ENCODE data around the gene TACC2. TPM values are rescaled to one million over a fixed set of nuclear protein-coding genes. Genes with fewer than 3 reads are reported as not detected.

TACC2 gene
- not detected in 2 replicates for total RNA-seq (2014; rRNA removed; shearing (Covaris generic); ENCODE audit: low replicate concordance)

- Histone ChIP-seq H3K36me3 (ENCODE audit: insufficient read depth, low read length) (no peaks in the 10 kb centered on the region), H3K9ac (ENCODE audit: low read length) (no peak within 1 kb of the TSS), H3K27me3 (ENCODE audit: low read length) (no peaks in the 10 kb centered on the region), H3K4me1 (ENCODE audit: low read length) (peaks cover 5% of the 10 kb centered on the region; the same call in 1 of the 2 replicates), H3K4me3 (ENCODE audit: low read length) (no peak within 1 kb of the TSS), H3K4me2 (ENCODE audit: low read depth, low read length, poor library complexity, severe bottlenecking) (no peak within 1 kb of the TSS), H3K27ac (ENCODE audit: low read length) (no peak within 1 kb of the TSS), H3K9me3 (ENCODE audit: low read length) (no peaks in the 10 kb centered on the region), H4K20me1 (ENCODE audit: insufficient read depth, low read depth, low read length) (no peaks in the 10 kb centered on the region), H3K79me2 (ENCODE audit: low read length) (no peaks in the 10 kb centered on the region), H2AFZ (ENCODE audit: low read length) (no peak within 1 kb of the TSS), H3K9me2 (replicated peaks; ENCODE audit: insufficient read depth, low read length) (no peaks in the 10 kb centered on the region)
- DNase-seq = no peak
Observed at GRCh38 chr10:121988361-121989324, at the start of gene TACC2. TACC2 (plus strand) TSS chr10:121989163; CDS start chr10:122021982, 32,819 bp downstream.

GRCh38 chr10:121941532-121941931 lies 47.4 kb upstream of the TACC2 start:
- H3K4me3 ChIP-seq (ENCODE audit: low read length) = no peak overlapping the region
- H3K4me2 ChIP-seq (ENCODE audit: low read depth, low read length, poor library complexity, severe bottlenecking) = no peak overlapping the region
- no peaks in the 10 kb centered on the region for H3K27me3 ChIP-seq (ENCODE audit: low read length)
- no peaks in the 10 kb centered on the region for H3K79me2 ChIP-seq (ENCODE audit: low read length)
- no peaks in the 10 kb centered on the region for H3K4me1 ChIP-seq (ENCODE audit: low read length)
- H3K36me3 ChIP-seq (ENCODE audit: insufficient read depth, low read length) = no peaks in the 10 kb centered on the region
- DNase-seq = no peak
- no peaks in the 10 kb centered on the region for H3K9me3 ChIP-seq (ENCODE audit: low read length)
- H2AFZ ChIP-seq (ENCODE audit: low read length) = no peak overlapping the region
- no peak overlapping the region for H3K9ac ChIP-seq (ENCODE audit: low read length)
- H4K20me1 ChIP-seq (ENCODE audit: insufficient read depth, low read depth, low read length) = no peaks in the 10 kb centered on the region
- H3K27ac ChIP-seq (ENCODE audit: low read length) = no peak overlapping the region
- no peaks in the 10 kb centered on the region for H3K9me2 ChIP-seq (replicated peaks; ENCODE audit: insufficient read depth, low read length)

- H3K27ac ChIP-seq (ENCODE audit: low read length) = no peak overlapping the region
- no peaks in the 10 kb centered on the region for H4K20me1 ChIP-seq (ENCODE audit: insufficient read depth, low read depth, low read length)
- H3K4me1 ChIP-seq (ENCODE audit: low read length) = no peaks in the 10 kb centered on the region
- no peak overlapping the region for H3K9ac ChIP-seq (ENCODE audit: low read length)
- no peaks in the 10 kb centered on the region for H3K27me3 ChIP-seq (ENCODE audit: low read length)
- no peak overlapping the region for H3K4me2 ChIP-seq (ENCODE audit: low read depth, low read length, poor library complexity, severe bottlenecking)
- H3K4me3 ChIP-seq (ENCODE audit: low read length) = no peak overlapping the region
- H3K9me2 ChIP-seq (replicated peaks; ENCODE audit: insufficient read depth, low read length) = no peaks in the 10 kb centered on the region
- no peak overlapping the region for H2AFZ ChIP-seq (ENCODE audit: low read length)
- no peaks in the 10 kb centered on the region for H3K79me2 ChIP-seq (ENCODE audit: low read length)
- DNase-seq = no peak
- H3K9me3 ChIP-seq (ENCODE audit: low read length) = no peaks in the 10 kb centered on the region
- no peaks in the 10 kb centered on the region for H3K36me3 ChIP-seq (ENCODE audit: insufficient read depth, low read length)
Observed at GRCh38 chr10:121942749-121943416, 46.1 kb upstream of the TACC2 start.

- H3K27ac ChIP-seq (ENCODE audit: low read length) = no peak overlapping the region
- H3K36me3 ChIP-seq (ENCODE audit: insufficient read depth, low read length) = no peaks in the 10 kb centered on the region
- H4K20me1 ChIP-seq (ENCODE audit: insufficient read depth, low read depth, low read length) = no peaks in the 10 kb centered on the region
- H3K27me3 ChIP-seq (ENCODE audit: low read length) = no peaks in the 10 kb centered on the region
- DNase-seq = no peak
- no peaks in the 10 kb centered on the region for H3K9me2 ChIP-seq (replicated peaks; ENCODE audit: insufficient read depth, low read length)
- no peak overlapping the region for H2AFZ ChIP-seq (ENCODE audit: low read length)
- no peak overlapping the region for H3K9ac ChIP-seq (ENCODE audit: low read length)
- H3K9me3 ChIP-seq (ENCODE audit: low read length) = no peaks in the 10 kb centered on the region
- no peaks in the 10 kb centered on the region for H3K4me1 ChIP-seq (ENCODE audit: low read length)
- H3K79me2 ChIP-seq (ENCODE audit: low read length) = no peaks in the 10 kb centered on the region
- H3K4me3 ChIP-seq (ENCODE audit: low read length) = no peak overlapping the region
- H3K4me2 ChIP-seq (ENCODE audit: low read depth, low read length, poor library complexity, severe bottlenecking) = no peak overlapping the region
Observed at GRCh38 chr10:121947343-121948330, 41.3 kb upstream of the TACC2 start.

GRCh38 chr10:121949049-121949448 lies 39.9 kb upstream of the TACC2 start:
- Histone ChIP-seq H3K9me3 (ENCODE audit: low read length) (no peaks in the 10 kb centered on the region), H3K4me3 (ENCODE audit: low read length) (no peak overlapping the region), H4K20me1 (ENCODE audit: insufficient read depth, low read depth, low read length) (no peaks in the 10 kb centered on the region), H2AFZ (ENCODE audit: low read length) (no peak overlapping the region), H3K27me3 (ENCODE audit: low read length) (no peaks in the 10 kb centered on the region), H3K27ac (ENCODE audit: low read length) (no peak overlapping the region), H3K36me3 (ENCODE audit: insufficient read depth, low read length) (no peaks in the 10 kb centered on the region), H3K4me1 (ENCODE audit: low read length) (no peaks in the 10 kb centered on the region), H3K9me2 (replicated peaks; ENCODE audit: insufficient read depth, low read length) (no peaks in the 10 kb centered on the region), H3K79me2 (ENCODE audit: low read length) (no peaks in the 10 kb centered on the region), H3K9ac (ENCODE audit: low read length) (no peak overlapping the region), H3K4me2 (ENCODE audit: low read depth, low read length, poor library complexity, severe bottlenecking) (no peak overlapping the region)
- no peak for DNase-seq

GRCh38 chr10:121949451-121949850 lies 39.5 kb upstream of the TACC2 start:
- H3K4me3 ChIP-seq (ENCODE audit: low read length) = no peak overlapping the region
- H3K4me1 ChIP-seq (ENCODE audit: low read length) = no peaks in the 10 kb centered on the region
- no peaks in the 10 kb centered on the region for H3K79me2 ChIP-seq (ENCODE audit: low read length)
- H3K9me2 ChIP-seq (replicated peaks; ENCODE audit: insufficient read depth, low read length) = no peaks in the 10 kb centered on the region
- H4K20me1 ChIP-seq (ENCODE audit: insufficient read depth, low read depth, low read length) = no peaks in the 10 kb centered on the region
- no peak overlapping the region for H3K27ac ChIP-seq (ENCODE audit: low read length)
- no peak for DNase-seq
- no peak overlapping the region for H2AFZ ChIP-seq (ENCODE audit: low read length)
- no peak overlapping the region for H3K4me2 ChIP-seq (ENCODE audit: low read depth, low read length, poor library complexity, severe bottlenecking)
- no peaks in the 10 kb centered on the region for H3K27me3 ChIP-seq (ENCODE audit: low read length)
- no peaks in the 10 kb centered on the region for H3K9me3 ChIP-seq (ENCODE audit: low read length)
- H3K9ac ChIP-seq (ENCODE audit: low read length) = no peak overlapping the region
- no peaks in the 10 kb centered on the region for H3K36me3 ChIP-seq (ENCODE audit: insufficient read depth, low read length)

- Histone ChIP-seq H4K20me1 (ENCODE audit: insufficient read depth, low read depth, low read length) (no peaks in the 10 kb centered on the region), H3K27ac (ENCODE audit: low read length) (no peak overlapping the region), H3K36me3 (ENCODE audit: insufficient read depth, low read length) (peaks cover 10% of the 10 kb centered on the region; the same call in 1 of the 2 replicates), H3K4me3 (ENCODE audit: low read length) (no peak overlapping the region), H3K79me2 (ENCODE audit: low read length) (no peaks in the 10 kb centered on the region), H3K27me3 (ENCODE audit: low read length) (no peaks in the 10 kb centered on the region), H2AFZ (ENCODE audit: low read length) (no peak overlapping the region), H3K9ac (ENCODE audit: low read length) (no peak overlapping the region), H3K4me2 (ENCODE audit: low read depth, low read length, poor library complexity, severe bottlenecking) (no peak overlapping the region), H3K9me3 (ENCODE audit: low read length) (no peaks in the 10 kb centered on the region), H3K4me1 (ENCODE audit: low read length) (no peaks in the 10 kb centered on the region), H3K9me2 (replicated peaks; ENCODE audit: insufficient read depth, low read length) (no peaks in the 10 kb centered on the region)
- DNase-seq = no peak
Observed at GRCh38 chr10:121952226-121952625, 36.7 kb upstream of the TACC2 start.
